Kidney epithelial cell (primary cell): ENCODE data around the gene HDAC11. TPM values are rescaled to one million over a fixed set of nuclear protein-coding genes. Genes with fewer than 3 reads are reported as not detected.

Experiments
- DNase-seq: peaks from one replicate; pipeline ENCODE4 v3.0.0-alpha.2; 2010; ENCODE audit warnings: low read depth
- H3K27me3 ChIP-seq: 2 replicates; pipeline ENCODE4 v1.6.0; 2011; ENCODE audit warnings: low read length; ENCODE audit not compliant: control insufficient read depth, insufficient read depth
- H3K36me3 ChIP-seq: 2 replicates; pipeline ENCODE4 v1.5.1; 2011; ENCODE audit warnings: low read length; ENCODE audit not compliant: control insufficient read depth, insufficient read depth
- H3K4me3 ChIP-seq: 2 replicates; pipeline ENCODE4 v1.5.1; 2011; ENCODE audit warnings: low read depth, mild to moderate bottlenecking, control low read depth, low read length
- CTCF ChIP-seq: IDR thresholded peaks from 2 replicates; pipeline ENCODE4 v1.5.1; 2011; ENCODE audit warnings: mild to moderate bottlenecking, moderate library complexity, low read length, control low read depth, inconsistent platforms; ENCODE audit not compliant: insufficient read depth, poor library complexity, severe bottlenecking
- total RNA-seq: library from RNA; depleted of rRNA; stranded (reverse); fragments of >200 nt; gene quantifications from 2 replicates; pipeline ENCODE4 v1.2.3, GENCODE V29; 2015

HDAC11 gene
- total RNA-seq, 1 donor from 2014 or later = 14.3 TPM

DNA sequence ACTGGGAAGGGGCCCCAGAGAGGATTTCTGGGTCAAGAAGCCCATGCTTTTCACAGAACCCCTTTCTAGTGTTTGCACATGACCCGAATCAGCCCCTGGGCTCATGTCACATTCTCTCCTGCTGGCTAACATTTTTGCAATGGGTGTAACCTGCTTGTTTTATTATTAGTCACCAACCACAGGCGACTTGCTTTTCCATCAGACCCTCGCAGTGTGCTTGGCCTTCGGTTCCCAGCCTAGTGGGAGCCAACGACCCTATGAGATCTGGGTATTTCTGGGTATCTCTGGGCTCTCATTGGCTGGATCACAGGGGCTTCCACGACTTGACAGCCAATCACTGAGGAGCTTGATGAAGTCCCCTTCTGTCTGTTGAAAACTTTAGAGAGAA, 57.8 kb downstream of the HDAC11 start:
- Histone ChIP-seq H3K27me3 (peaks cover 2% of the 10 kb centered on the region), H3K4me3 (no peak overlapping the region), H3K36me3 (no peaks in the 10 kb centered on the region)
- TF ChIP-seq CTCF = no peak
- peak; percentile 63 for DNase-seq

DNA sequence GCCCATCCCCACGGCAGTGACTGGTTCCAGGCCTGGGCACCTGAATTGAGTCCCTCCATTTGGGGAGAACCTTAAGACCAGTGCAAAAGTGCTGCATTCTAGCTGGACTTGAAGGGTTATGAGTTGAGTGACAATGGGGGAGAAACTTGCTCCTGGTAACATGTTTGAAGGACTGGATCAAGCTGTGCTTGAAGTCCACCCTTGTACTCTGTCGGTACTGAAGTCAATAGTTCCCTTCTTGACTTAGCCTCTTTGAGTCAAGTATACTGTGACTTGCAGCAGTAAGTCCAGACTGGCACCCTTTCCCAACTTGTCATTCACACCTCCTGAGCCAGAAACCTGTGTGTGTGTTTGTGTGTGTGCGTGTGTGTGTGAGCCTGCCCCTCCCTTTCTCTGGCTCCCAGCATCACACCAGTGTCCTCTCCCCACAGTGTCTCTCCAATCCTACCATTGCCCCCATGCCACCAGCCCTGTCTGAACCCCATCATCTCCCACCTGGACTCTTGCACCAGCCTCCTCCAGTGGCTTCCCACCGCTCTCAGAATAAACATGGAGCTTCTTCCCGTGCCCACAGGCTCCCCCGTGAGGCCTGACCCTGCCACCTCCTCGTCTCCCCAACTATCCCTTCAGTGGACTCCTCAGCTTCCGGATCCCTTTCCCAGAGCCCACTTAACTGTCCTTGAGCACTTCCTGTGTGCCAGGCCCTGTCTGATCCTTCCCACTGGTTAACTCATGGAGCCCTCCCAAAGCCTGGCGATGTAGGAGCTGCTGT, 58.6 kb downstream of the HDAC11 start:
- DNase-seq = no peak
- H3K4me3 ChIP-seq = no peak overlapping the region
- no peaks in the 10 kb centered on the region for H3K36me3 ChIP-seq
- no peak for TF ChIP-seq CTCF
- H3K27me3 ChIP-seq = peaks cover 2% of the 10 kb centered on the region

DNA sequence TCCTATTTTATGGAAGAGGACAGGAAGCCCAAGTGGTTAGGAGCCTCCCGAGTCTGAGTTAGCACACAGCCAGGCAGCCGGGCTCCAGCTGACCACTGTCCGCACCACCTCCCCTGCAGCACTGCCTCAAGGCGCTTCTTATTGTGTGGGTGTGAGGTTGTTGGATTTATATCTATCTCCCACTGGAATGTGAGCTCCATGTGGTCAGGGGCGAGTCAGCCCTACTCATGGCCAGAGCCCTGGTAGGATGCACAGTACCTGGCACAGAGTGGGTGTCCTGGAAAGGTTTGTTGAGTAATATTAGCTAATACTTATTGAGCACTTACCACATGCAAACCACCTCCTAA, 59.2 kb downstream of the HDAC11 start:
- no peak overlapping the region for H3K4me3 ChIP-seq

DNA sequence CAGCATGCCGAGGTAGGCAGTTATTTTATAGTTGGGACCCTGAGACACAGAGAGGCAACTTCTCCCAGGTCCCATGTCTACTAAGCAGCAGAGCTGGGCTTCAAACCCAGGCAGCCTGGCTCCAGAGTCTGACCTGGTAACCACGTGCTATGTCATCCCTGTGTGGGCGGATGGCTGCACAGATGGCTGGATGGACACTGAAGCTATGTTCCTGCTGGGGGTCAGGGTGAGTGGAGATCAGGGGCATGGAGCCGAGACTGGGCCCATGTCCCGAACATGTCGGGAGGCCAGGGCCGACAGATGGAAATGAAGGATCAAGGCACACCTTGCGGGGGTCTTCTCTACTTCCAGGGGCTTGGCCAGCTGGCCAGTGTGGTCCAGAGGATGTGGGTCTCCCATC, 59.6 kb downstream of the HDAC11 start:
- H3K36me3 ChIP-seq = no peaks in the 10 kb centered on the region
- no peak for TF ChIP-seq CTCF
- DNase-seq = no peak
- no peaks in the 10 kb centered on the region for H3K27me3 ChIP-seq
- H3K4me3 ChIP-seq = no peak overlapping the region

More for the DNA sequence above, 59.2 kb downstream of the HDAC11 start:
- Histone ChIP-seq H3K27me3 (no peaks in the 10 kb centered on the region), H3K36me3 (no peaks in the 10 kb centered on the region)
- no peak for TF ChIP-seq CTCF
- no peak for DNase-seq

- Histone ChIP-seq H3K27me3 (no peaks in the 10 kb centered on the region), H3K4me3 (no peak overlapping the region), H3K36me3 (no peaks in the 10 kb centered on the region)
- DNase-seq = no peak
- TF ChIP-seq CTCF = no peak
These were observed 60.3 kb downstream of the HDAC11 start for GRCh38 chr3:13540297-13540995.
